DMS53 (cell line): Measurements from ENCODE around the gene RPS6KA4.

Source experiments
- DNase-seq: peaks from one replicate; lab custom pipeline; 2025; lab: John Stamatoyannopoulos, UW

Gene RPS6KA4

GRCh38 chr11:64327375-64327774 is 31.6 kb upstream of the RPS6KA4 start:
- DNase-seq, result no peak

- DNase-seq, result no peak
Observed at GRCh38 chr11:64327993-64328392, 31.0 kb upstream of the RPS6KA4 start.

DNA sequence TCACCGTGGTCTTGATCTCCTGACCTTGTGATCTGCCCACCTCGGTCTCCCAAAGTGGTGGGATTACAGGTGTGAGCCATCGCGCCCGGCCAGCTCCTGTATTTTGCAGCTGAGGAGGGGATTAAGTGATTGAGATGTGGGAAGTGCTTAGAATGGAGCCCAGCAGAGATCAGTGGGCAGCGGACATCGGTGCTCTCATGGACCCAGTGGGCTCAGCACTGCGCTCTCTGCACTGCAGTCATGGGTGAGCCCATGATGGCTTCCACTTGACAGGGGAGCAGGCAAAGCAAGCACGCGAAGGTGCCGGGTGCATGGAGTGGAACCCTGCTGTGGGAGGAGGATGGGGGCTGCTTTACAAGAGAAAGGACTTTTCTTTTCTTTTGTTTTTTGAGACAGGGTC is 28.1 kb upstream of the RPS6KA4 start:
- no peak for DNase-seq

- peak; percentile 94 for DNase-seq
Observed at GRCh38 chr11:64331569-64332371, 27.2 kb upstream of the RPS6KA4 start.

GRCh38 chr11:64333556-64333955 is 25.4 kb upstream of the RPS6KA4 start:
- no peak for DNase-seq

DNA sequence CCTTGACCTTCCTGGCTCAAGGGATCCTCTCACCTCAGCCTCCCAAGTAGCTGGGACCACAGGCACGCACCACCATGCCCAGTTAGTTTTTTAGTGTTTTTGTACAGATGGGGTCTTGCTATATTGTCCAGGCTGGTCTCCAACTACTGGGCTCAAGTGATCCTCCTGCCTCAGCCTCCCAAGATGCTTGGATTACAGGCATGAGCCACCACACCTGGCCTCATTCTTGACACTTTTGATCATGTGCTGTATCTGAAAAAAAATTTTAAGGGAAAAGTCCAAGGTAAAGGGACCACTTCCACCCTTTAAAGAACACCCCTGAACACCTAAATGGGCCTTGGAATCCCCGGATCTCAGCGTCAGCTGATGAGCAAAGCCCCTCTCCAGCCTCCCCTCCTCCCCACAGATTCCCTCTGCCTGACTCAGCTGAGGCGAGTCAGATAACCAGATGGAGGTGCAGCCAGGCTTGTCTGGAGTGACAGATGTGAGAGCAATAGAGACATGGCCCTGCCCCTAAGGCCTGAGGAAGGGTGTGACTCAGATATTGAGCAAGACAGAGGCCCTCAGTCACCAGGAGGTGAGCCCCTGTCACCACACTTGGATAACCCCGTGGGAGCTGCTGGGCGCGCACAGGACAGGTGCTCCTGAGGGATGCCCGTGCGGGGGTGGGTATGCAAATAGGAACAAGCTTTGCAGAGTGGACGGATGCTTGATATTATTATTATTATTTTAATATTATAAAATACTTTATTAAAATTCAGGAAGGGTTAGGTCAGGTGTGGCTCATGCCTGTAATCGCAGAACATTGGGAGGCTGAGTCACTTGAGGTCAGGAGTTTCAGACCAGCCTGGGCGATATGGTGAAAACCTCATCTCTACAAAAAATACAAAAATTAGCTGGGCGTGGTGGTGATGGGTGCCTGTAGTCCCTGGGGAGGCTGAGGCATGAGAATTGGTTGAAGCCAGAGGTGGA is 23.9 kb upstream of the RPS6KA4 start:
- peak; percentile 97 for DNase-seq

- DNase-seq, result no peak
Observed at GRCh38 chr11:64337538-64338249, 21.3 kb upstream of the RPS6KA4 start.

- no peak for DNase-seq
Observed at GRCh38 chr11:64338716-64339115, 20.2 kb upstream of the RPS6KA4 start.

- no peak for DNase-seq
Observed at GRCh38 chr11:64339286-64339685, 19.7 kb upstream of the RPS6KA4 start.

DNA sequence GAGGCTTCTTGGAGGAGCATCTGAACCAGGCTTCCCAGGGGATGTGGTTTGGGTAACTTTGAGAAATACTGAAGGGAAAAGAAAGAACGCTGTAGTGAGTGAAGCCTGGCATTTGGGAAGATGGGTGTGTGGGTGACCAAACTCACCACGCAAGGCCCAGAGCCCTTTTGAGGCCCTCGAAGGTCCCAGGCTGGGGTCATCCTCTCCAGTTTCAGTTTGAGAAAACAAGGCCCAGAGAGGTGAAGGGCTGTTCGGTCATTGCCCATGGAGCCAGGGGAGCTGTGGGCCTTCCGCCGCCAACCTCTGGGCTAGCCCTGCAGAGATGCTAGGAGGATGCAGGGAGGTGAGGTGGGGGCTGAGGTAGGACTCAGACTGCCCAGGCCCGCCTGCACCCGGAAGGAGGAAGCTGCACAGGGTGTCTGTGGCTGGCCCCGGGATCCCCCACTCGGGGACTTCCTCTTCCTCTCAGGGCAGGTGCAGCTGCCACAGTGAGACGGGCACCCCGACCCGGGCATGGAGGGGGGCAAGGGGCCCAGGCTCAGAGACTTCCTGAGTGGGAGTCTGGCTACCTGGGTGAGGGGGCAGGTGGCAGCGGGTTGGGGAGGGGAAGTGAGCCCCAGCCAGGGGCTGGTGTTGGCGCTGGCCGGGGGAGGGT is 19.1 kb upstream of the RPS6KA4 start, which contains the start of gene CCDC88B:
CCDC88B (plus strand) TSS at position 451 of the 655 bp plus-strand sequence; CDS start at position 514, 63 bp downstream.
- DNase-seq, result no peak

DNA sequence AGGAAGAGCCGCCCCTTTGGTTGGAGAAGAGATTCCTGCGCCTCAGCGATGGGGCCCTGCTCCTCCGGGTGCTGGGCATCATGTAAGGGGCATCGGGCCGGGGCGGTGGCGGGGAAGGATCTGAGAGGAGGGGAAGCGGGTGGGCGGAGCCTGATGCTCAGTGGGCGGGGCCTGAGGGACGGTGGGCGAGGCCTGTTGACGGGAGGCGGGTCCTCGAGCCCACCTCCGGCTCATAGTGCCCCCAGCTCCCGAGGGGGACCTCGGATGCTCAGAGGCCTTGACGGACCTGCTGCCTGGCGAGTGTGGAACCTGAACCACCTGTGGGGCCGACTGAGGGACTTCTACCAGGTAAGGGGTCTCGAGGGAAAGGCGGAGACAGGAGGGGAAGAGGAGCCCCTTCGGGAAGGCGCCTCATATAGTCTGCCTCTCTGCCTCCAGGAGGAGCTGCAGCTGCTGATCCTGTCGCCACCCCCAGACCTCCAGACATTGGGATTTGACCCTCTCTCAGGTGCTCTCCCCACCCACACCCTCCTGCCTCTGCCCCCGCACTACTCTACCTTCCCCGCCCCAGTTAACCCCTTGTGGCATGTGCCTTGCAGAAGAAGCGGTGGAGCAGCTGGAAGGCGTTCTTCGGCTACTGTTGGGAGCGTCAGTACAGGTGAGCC is 18.2 kb upstream of the RPS6KA4 start:
- DNase-seq, result no peak

DNA sequence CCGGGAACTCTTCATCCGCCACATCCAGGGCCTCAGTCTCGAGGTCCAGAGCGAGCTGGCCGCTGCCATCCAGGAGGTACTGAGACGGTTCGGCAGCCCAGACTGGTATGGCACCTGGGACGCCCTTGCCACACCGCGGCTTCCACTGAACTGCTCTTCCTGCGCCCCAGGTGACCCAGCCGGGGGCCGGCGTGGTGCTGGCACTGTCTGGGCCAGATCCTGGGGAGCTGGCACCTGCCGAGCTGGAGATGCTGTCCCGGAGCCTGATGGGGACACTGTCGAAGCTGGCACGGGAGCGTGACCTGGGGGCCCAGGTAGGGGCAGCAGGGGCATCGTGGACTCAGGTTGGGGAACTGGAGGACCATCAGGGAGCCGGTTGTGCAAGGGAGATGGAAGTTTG is 17.5 kb upstream of the RPS6KA4 start:
- DNase-seq, result no peak

- DNase-seq, result peak; percentile 96
Observed at GRCh38 chr11:64341851-64342791, 16.8 kb upstream of the RPS6KA4 start.

DNA sequence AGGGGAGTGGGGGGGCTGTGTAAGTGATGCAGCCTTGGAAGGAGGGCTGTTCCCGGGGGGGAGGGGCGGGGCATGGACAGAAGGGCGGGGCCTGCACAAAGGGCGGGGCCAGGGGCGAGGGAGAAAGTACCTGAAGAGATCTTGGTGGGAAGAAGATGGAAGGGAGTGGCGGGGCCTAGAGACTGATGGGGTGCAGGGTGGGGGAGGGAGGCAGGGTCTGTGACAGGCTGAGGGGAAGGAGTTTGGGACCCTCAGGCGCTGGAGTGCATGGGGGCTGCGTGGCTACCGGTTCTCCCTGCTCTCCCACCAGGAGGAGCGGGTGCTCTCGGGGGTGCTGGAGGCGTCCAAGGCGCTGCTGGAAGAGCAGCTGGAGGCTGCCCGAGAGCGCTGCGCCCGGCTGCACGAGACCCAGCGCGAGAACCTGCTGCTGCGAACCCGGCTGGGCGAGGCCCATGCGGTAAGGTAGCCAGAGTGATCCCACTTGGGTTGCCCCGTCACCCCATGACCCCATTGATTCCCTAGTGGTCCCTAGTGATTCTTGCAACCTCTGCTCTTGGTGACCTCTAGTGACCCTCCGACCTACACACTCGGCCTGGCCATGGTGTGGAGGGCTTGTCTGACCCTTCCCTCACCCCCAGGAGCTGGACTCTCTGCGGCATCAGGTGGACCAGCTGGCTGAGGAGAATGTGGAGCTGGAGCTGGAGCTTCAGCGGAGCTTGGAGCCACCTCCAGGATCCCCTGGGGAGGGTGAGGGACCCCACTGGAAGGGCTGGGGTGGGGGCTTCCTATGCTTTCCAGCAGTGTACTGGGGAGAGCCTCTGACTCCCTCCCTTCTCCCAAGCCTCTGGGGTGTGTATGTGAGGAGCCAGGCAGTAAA is 15.9 kb upstream of the RPS6KA4 start:
- peak; percentile 68 for DNase-seq

DNA sequence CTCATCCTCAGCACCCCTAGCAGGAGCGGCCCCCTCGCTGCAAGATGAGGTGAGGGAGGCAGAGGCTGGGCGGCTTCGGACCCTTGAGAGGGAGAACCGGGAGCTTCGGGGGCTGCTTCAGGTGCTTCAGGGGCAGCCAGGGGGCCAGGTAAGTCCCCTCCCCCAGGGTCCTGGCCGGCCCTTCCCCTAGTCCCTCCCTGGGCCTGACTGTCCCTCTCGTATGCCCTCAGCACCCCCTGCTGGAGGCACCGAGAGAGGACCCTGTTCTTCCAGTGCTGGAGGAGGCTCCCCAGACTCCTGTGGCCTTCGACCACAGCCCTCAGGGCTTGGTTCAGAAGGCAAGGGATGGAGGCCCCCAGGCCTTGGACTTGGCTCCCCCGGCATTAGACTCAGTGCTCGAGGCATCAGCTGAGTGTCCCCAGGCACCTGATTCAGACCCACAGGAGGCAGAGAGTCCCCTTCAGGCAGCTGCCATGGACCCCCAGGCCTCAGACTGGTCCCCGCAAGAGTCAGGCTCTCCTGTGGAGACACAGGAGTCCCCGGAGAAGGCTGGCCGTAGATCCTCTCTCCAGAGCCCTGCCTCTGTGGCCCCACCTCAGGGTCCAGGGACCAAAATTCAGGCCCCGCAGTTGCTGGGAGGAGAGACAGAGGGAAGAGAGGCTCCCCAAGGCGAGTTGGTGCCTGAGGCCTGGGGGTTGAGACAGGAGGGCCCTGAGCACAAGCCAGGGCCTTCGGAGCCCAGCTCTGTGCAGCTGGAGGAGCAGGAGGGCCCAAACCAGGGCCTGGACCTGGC is 15.0 kb upstream of the RPS6KA4 start:
- DNase-seq, result peak; percentile 55

DNA sequence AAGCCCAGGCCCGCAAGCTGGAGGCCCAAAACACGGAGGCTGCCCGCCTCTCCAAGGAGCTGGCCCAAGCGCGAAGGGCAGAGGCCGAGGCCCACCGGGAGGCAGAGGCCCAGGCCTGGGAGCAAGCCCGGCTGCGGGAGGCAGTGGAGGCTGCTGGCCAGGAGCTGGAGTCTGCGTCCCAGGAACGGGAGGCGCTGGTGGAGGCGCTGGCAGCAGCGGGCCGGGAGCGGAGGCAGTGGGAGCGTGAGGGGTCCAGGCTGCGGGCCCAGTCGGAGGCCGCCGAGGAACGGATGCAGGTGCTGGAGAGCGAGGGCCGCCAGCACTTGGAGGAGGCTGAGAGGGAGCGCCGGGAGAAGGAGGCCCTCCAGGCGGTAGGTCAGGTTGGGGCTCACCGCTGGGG is 14.2 kb upstream of the RPS6KA4 start:
- DNase-seq, result no peak

GRCh38 chr11:64347193-64347867 is 11.6 kb upstream of the RPS6KA4 start:
- DNase-seq, result no peak
